Thyroid gland (tissue), 4 donors: ENCODE results near the gene G3BP2.

Experiments used
- POLR2A ChIP-seq, 2 donors: fragments of 450-650 bp; IDR thresholded peaks; one replicate each; pipeline ENCODE4 v1.6.1; 2017; ENCODE audit warnings: antibody characterized with exemption in 2 of 2, mild to moderate bottlenecking in 2 of 2, moderate library complexity in 1 of 2
- TF ChIP-seq, protein P1 (sequence below), 6 experiments: fragments of 200-600 bp in 3 of 6; fragments of 450-650 bp in 3 of 6; sonication (generic) in 3 of 6; IDR thresholded peaks; one replicate each; pipeline ENCODE4 v1.5.1; 2016 to 2019; ENCODE audit warnings: antibody characterized with exemption in 6 of 6, mild to moderate bottlenecking in 2 of 6, inconsistent platforms in 1 of 6, moderate library complexity in 1 of 6

DNA sequence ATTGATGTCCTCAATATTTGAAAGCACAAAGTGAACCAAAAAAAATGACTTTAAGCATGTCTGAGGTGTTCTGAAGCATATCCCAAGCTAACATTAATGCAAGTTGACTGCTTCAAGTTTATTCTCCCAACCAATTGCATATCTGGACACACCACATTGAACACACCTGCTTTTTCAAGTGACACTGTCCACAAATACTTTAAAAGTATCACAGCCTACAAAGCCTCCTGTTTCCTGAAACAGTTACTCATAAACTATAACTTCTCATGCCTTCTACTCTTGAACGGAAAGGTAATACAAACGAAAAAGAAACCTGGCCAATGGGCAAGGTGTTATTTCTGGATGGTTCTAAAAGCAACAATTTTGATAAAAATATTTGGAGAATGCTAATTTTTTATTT lies 44.0 kb downstream of the G3BP2 start:
- TF ChIP-seq, protein P1, sequence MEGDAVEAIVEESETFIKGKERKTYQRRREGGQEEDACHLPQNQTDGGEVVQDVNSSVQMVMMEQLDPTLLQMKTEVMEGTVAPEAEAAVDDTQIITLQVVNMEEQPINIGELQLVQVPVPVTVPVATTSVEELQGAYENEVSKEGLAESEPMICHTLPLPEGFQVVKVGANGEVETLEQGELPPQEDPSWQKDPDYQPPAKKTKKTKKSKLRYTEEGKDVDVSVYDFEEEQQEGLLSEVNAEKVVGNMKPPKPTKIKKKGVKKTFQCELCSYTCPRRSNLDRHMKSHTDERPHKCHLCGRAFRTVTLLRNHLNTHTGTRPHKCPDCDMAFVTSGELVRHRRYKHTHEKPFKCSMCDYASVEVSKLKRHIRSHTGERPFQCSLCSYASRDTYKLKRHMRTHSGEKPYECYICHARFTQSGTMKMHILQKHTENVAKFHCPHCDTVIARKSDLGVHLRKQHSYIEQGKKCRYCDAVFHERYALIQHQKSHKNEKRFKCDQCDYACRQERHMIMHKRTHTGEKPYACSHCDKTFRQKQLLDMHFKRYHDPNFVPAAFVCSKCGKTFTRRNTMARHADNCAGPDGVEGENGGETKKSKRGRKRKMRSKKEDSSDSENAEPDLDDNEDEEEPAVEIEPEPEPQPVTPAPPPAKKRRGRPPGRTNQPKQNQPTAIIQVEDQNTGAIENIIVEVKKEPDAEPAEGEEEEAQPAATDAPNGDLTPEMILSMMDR (IDR thresholded peaks at IDR 0.05), result no peak
- TF ChIP-seq POLR2A (IDR thresholded peaks at IDR 0.05), result peak in 1 of 2 donors; percentile 32
